SKM-1 treated with dmso at 0.1 percent for 144 hours (cell line): ENCODE measurements around the gene MGAT5.

Source experiments
- DNase-seq: peaks from one replicate; lab custom pipeline; 2025; ENCODE audit not compliant: unreplicated experiment; lab: John Stamatoyannopoulos, UW

Gene MGAT5

GRCh38 chr2:134361648-134362047 lies 107.8 kb downstream of the MGAT5 start:
- DNase-seq: no peak

- no peak for DNase-seq
Observed at GRCh38 chr2:134362152-134362668, 108.3 kb downstream of the MGAT5 start.

GRCh38 chr2:134362740-134363139 lies 108.9 kb downstream of the MGAT5 start:
- no peak for DNase-seq

- no peak for DNase-seq
Observed at GRCh38 chr2:134365356-134365755, 111.5 kb downstream of the MGAT5 start.

GRCh38 chr2:134366359-134366758 lies 112.5 kb downstream of the MGAT5 start:
- DNase-seq: no peak

- DNase-seq: no peak
Observed at GRCh38 chr2:134367213-134367612, 113.3 kb downstream of the MGAT5 start.

GRCh38 chr2:134368009-134368817 lies 114.3 kb downstream of the MGAT5 start:
- DNase-seq: peak; percentile 6

GRCh38 chr2:134369220-134369902 lies 115.5 kb downstream of the MGAT5 start:
- DNase-seq: no peak

GRCh38 chr2:134370655-134371445 lies 117.0 kb downstream of the MGAT5 start:
- no peak for DNase-seq

- DNase-seq: no peak
Observed at GRCh38 chr2:134372141-134372540, 118.3 kb downstream of the MGAT5 start.

- DNase-seq: no peak
Observed at GRCh38 chr2:134372611-134373131, 118.8 kb downstream of the MGAT5 start.

GRCh38 chr2:134375935-134376334 lies 122.1 kb downstream of the MGAT5 start:
- DNase-seq: no peak

GRCh38 chr2:134377730-134378129 lies 123.9 kb downstream of the MGAT5 start:
- no peak for DNase-seq

GRCh38 chr2:134379293-134379692 lies 125.4 kb downstream of the MGAT5 start:
- DNase-seq: no peak

- no peak for DNase-seq
Observed at GRCh38 chr2:134379722-134380121, 125.8 kb downstream of the MGAT5 start.

- DNase-seq: no peak
Observed at GRCh38 chr2:134381141-134381540, 127.3 kb downstream of the MGAT5 start.

GRCh38 chr2:134384131-134384530 lies 130.3 kb downstream of the MGAT5 start:
- DNase-seq: no peak

GRCh38 chr2:134385195-134385594 lies 131.3 kb downstream of the MGAT5 start:
- no peak for DNase-seq

GRCh38 chr2:134386310-134386709 lies 132.4 kb downstream of the MGAT5 start:
- DNase-seq: no peak

GRCh38 chr2:134389381-134389780 lies 135.5 kb downstream of the MGAT5 start:
- no peak for DNase-seq

GRCh38 chr2:134391751-134392160 lies 137.9 kb downstream of the MGAT5 start:
- no peak for DNase-seq
